ENCODE results near the gene NTSR1.
"Not testable (repeated sequence)": the region's sequence is repeated elsewhere in the genome, so short reads cannot be mapped to it uniquely, and the experiment has no call there.

The NTSR1 gene

GRCh38 chr20:62677678-62678077, 31.0 kb upstream of the NTSR1 start:
- H3K36me3 ChIP-seq = peaks cover 0 to 10% (median under 1%) of the 10 kb centered on the region in 11 experiments; a peak in 6 of 22 replicates
- H3K4me2 ChIP-seq = peak overlapping the region; percentile 48 to 95 (median 78)
- H4K20me1 ChIP-seq = no peaks in the 10 kb centered on the region; a peak in 1 of 22 replicates
- H3K27ac ChIP-seq = peak overlapping the region in 9 of 11 experiments; percentile 54 to 80 (median 73); a peak in 18 of 22 replicates
- H3K9ac ChIP-seq = peak overlapping the region in 9 of 11 experiments; percentile 9 to 66 (median 48); a peak in 14 of 22 replicates
- peaks cover 12 to 19% (median 16%) of the 10 kb centered on the region in 11 experiments for H3K9me3 ChIP-seq (replicated peaks in 1 of 11)
- TF ChIP-seq Cebpa-rat (IDR thresholded peaks at IDR 0.05) = no peak
- H3K4me3 ChIP-seq = no peak overlapping the region
- no peaks in the 10 kb centered on the region for H3K27me3 ChIP-seq
- H3K4me1 ChIP-seq = peaks cover 55 to 78% (median 71%) of the 10 kb centered on the region in 10 experiments

GRCh38 chr20:62678553-62678952, 30.1 kb upstream of the NTSR1 start:
- Histone ChIP-seq H3K9ac (peak overlapping the region in 9 of 11 experiments; percentile 9 to 66 (median 54); a peak in 12 of 22 replicates), H3K27ac (peak overlapping the region in 9 of 11 experiments; percentile 54 to 80 (median 73); a peak in 17 of 22 replicates), H3K4me3 (no peak overlapping the region), H3K27me3 (no peaks in the 10 kb centered on the region), H4K20me1 (no peaks in the 10 kb centered on the region; a peak in 1 of 22 replicates), H3K36me3 (peaks cover 0 to 8% (median 0%) of the 10 kb centered on the region in 11 experiments; a peak in 2 of 22 replicates), H3K4me2 (peak overlapping the region; percentile 48 to 95 (median 78)), H3K4me1 (peaks cover 52 to 69% (median 62%) of the 10 kb centered on the region in 10 experiments), H3K9me3 (replicated peaks in 1 of 11) (peaks cover 12 to 19% (median 16%) of the 10 kb centered on the region in 11 experiments)
- peak in 9 of 11 experiments; percentile 24 to 81 (median 71); a peak in 10 of 22 replicates for TF ChIP-seq Cebpa-rat (IDR thresholded peaks at IDR 0.05)

GRCh38 chr20:62679978-62680589, 28.6 kb upstream of the NTSR1 start:
- Histone ChIP-seq H3K27ac (peak overlapping the region in 9 of 11 experiments; percentile 54 to 80 (median 73); a peak in 11 of 22 replicates), H3K4me2 (peak overlapping the region in 2 of 11 experiments; percentile 83 to 95; a peak in 4 of 22 replicates), H3K27me3 (no peaks in the 10 kb centered on the region), H3K4me3 (no peak overlapping the region), H3K4me1 (peaks cover 49 to 64% (median 58%) of the 10 kb centered on the region in 10 experiments), H3K9me3 (replicated peaks in 1 of 11) (peaks cover 12 to 19% (median 16%) of the 10 kb centered on the region in 11 experiments), H4K20me1 (no peaks in the 10 kb centered on the region), H3K36me3 (peaks cover 0 to 8% (median 0%) of the 10 kb centered on the region in 11 experiments; a peak in 1 of 22 replicates), H3K9ac (no peak overlapping the region)
- TF ChIP-seq Cebpa-rat (IDR thresholded peaks at IDR 0.05) = no peak

GRCh38 chr20:62682912-62683517, 25.6 kb upstream of the NTSR1 start:
- Histone ChIP-seq H3K4me2 (no peak overlapping the region), H3K4me1 (peaks cover 54 to 64% (median 58%) of the 10 kb centered on the region in 10 experiments), H3K36me3 (peaks cover 0 to 8% (median 0%) of the 10 kb centered on the region in 11 experiments; a peak in 1 of 22 replicates), H3K9ac (no peak overlapping the region), H3K9me3 (replicated peaks in 1 of 11) (peaks cover 12 to 19% (median 16%) of the 10 kb centered on the region in 11 experiments), H3K4me3 (no peak overlapping the region), H4K20me1 (peaks cover 0 to under 1% (median 0%) of the 10 kb centered on the region in 11 experiments; a peak in 1 of 22 replicates), H3K27me3 (no peaks in the 10 kb centered on the region), H3K27ac (no peak overlapping the region)
- no peak for TF ChIP-seq Cebpa-rat (IDR thresholded peaks at IDR 0.05)

GRCh38 chr20:62683660-62684322, 24.8 kb upstream of the NTSR1 start:
- Histone ChIP-seq H3K4me2 (peak overlapping the region in 10 of 11 experiments; percentile 36 to 90 (median 73); a peak in 19 of 22 replicates), H3K4me1 (peaks cover 54 to 64% (median 58%) of the 10 kb centered on the region in 10 experiments), H3K9me3 (replicated peaks in 1 of 11) (peaks cover 12 to 19% (median 16%) of the 10 kb centered on the region in 11 experiments), H3K9ac (0 out of 22 replicates have a peak overlapping the region, but pooled peaks of 1 of the 11 experiments have one; percentile 10)
- not testable (repeated sequence) for H4K20me1 ChIP-seq, H3K4me3 ChIP-seq, H3K27ac ChIP-seq, H3K36me3 ChIP-seq, H3K27me3 ChIP-seq

GRCh38 chr20:62684981-62685380, 23.7 kb upstream of the NTSR1 start:
- H3K4me3 ChIP-seq = no peak overlapping the region
- peaks cover 0 to 12% (median 0%) of the 10 kb centered on the region in 11 experiments; a peak in 9 of 22 replicates for H3K27me3 ChIP-seq
- H3K4me2 ChIP-seq = peak overlapping the region; percentile 68 to 98 (median 87); a peak in 21 of 22 replicates
- peaks cover 57 to 64% (median 60%) of the 10 kb centered on the region in 10 experiments for H3K4me1 ChIP-seq
- peaks cover 9 to 13% (median 11%) of the 10 kb centered on the region in 11 experiments for H3K9me3 ChIP-seq (replicated peaks in 1 of 11)
- H3K9ac ChIP-seq = peak overlapping the region in 2 of 11 experiments; percentile 37 to 38; a peak in 1 of 22 replicates
- H3K27ac ChIP-seq = no peak overlapping the region
- H4K20me1 ChIP-seq = peaks cover 0 to 11% (median 0%) of the 10 kb centered on the region in 11 experiments; a peak in 2 of 22 replicates
- H3K36me3 ChIP-seq = peaks cover 0 to 5% (median 0%) of the 10 kb centered on the region in 11 experiments; a peak in 1 of 22 replicates
- TF ChIP-seq Cebpa-rat (IDR thresholded peaks at IDR 0.05) = no peak

GRCh38 chr20:62685781-62686555, 22.7 kb upstream of the NTSR1 start:
- Histone ChIP-seq H3K9me3 (replicated peaks in 1 of 11) (peaks cover 0 to 3% (median under 1%) of the 10 kb centered on the region in 11 experiments; a peak in 16 of 22 replicates), H3K27me3 (peaks cover 0 to 22% (median 0%) of the 10 kb centered on the region in 11 experiments; a peak in 9 of 22 replicates), H3K9ac (peak overlapping the region in 6 of 11 experiments; percentile 3 to 37 (median 22); a peak in 7 of 22 replicates), H3K27ac (peak overlapping the region in 4 of 11 experiments; percentile 18 to 59 (median 24); a peak in 4 of 22 replicates), H4K20me1 (peaks cover 0 to 11% (median 0%) of the 10 kb centered on the region in 11 experiments; a peak in 2 of 22 replicates), H3K36me3 (no peaks in the 10 kb centered on the region), H3K4me2 (peak overlapping the region; percentile 73 to 98 (median 87)), H3K4me1 (peaks cover 67 to 74% (median 70%) of the 10 kb centered on the region in 10 experiments), H3K4me3 (peak overlapping the region in 2 of 10 experiments; percentile 16 to 20; a peak in 4 of 20 replicates)
- no peak for TF ChIP-seq Cebpa-rat (IDR thresholded peaks at IDR 0.05)
